Osteoblast (primary cell): ENCODE results near the gene CTSE. TPM values are rescaled to one million over a fixed set of nuclear protein-coding genes. Genes with fewer than 3 reads are reported as not detected.

Source experiments
- DNase-seq: peaks from one replicate; pipeline ENCODE4 v3.0.0; 2011; ENCODE audit warnings: low spot score, mixed read lengths; ENCODE audit not compliant: insufficient read length; ENCODE audit errors: missing footprints
- H2AFZ ChIP-seq: 2 replicates; pipeline ENCODE4 v1.6.0; 2011; ENCODE audit warnings: mild to moderate bottlenecking, low read length
- H3K27ac ChIP-seq: 2 replicates; pipeline ENCODE4 v1.5.1; 2011; ENCODE audit warnings: mild to moderate bottlenecking, low read depth, low read length, moderate library complexity
- H3K27me3 ChIP-seq: 2 replicates; pipeline ENCODE4 v1.6.0; 2012; ENCODE audit warnings: mild to moderate bottlenecking, control low read depth, inconsistent platforms, low read length, moderate library complexity; ENCODE audit not compliant: insufficient read depth
- H3K36me3 ChIP-seq: 2 replicates; pipeline ENCODE4 v1.5.1; 2011; ENCODE audit warnings: mild to moderate bottlenecking, low read length, control low read depth, moderate library complexity; ENCODE audit not compliant: insufficient read depth
- H3K4me1 ChIP-seq: 2 replicates; pipeline ENCODE4 v1.5.1; 2011; ENCODE audit warnings: mild to moderate bottlenecking, low read length, control low read depth, moderate library complexity; ENCODE audit not compliant: insufficient read depth
- H3K4me2 ChIP-seq: 2 replicates; pipeline ENCODE4 v1.6.0; 2011; ENCODE audit warnings: mild to moderate bottlenecking, low read length; ENCODE audit not compliant: insufficient read depth
- H3K4me3 ChIP-seq: fragments of 200-600 bp; sonication (generic); 3 replicates; pipeline ENCODE4 v1.5.1; 2012; ENCODE audit warnings: mild to moderate bottlenecking, low read length, inconsistent platforms; ENCODE audit not compliant: insufficient read depth
- H3K79me2 ChIP-seq: 2 replicates; pipeline ENCODE4 v1.6.0; 2012; ENCODE audit warnings: mild to moderate bottlenecking, low read length, control low read depth, inconsistent platforms; ENCODE audit not compliant: insufficient read depth
- H3K9me3 ChIP-seq: 2 replicates; pipeline ENCODE4 v1.5.1; 2011; ENCODE audit warnings: low read depth, low read length, control low read depth
- H4K20me1 ChIP-seq: 2 replicates; pipeline ENCODE4 v1.6.0; 2012; ENCODE audit warnings: mild to moderate bottlenecking, low read length, control low read depth; ENCODE audit not compliant: insufficient read depth
- total RNA-seq: library from RNA; depleted of rRNA; stranded (reverse); fragments of >200 nt; gene quantifications from 2 replicates; pipeline ENCODE4 v1.2.3, GENCODE V29; 2012
- TF ChIP-seq, protein P1 (sequence below): IDR thresholded peaks from 2 replicates; pipeline ENCODE4 v1.5.1; 2011; ENCODE audit warnings: mild to moderate bottlenecking, low read depth, low read length, moderate library complexity; ENCODE audit errors: extremely low read depth

Gene CTSE
- total RNA-seq, 1 donor = not detected

DNA sequence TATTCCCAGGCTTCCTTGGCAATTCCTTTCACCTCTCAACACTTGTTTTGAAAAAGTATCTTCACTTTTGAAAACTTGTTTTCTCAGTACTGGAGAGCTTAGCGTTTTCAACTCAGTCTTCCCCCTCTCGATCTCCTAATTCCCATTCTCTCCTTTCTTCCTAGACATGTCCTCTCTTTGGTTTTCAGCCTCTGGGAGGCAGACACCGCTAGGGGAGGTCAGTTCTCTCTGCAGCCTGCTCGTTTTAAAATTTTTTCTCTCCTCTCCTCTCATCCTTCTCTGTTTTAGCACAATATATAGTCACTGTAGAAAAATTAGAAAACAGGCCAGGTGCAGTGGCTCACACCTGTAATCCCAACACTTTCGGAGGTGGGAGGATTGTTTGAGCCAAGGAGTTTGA is 16.6 kb upstream of the CTSE start:
- H3K27ac ChIP-seq = no peak overlapping the region
- no peaks in the 10 kb centered on the region for H4K20me1 ChIP-seq
- no peaks in the 10 kb centered on the region for H3K9me3 ChIP-seq
- TF ChIP-seq, protein P1, sequence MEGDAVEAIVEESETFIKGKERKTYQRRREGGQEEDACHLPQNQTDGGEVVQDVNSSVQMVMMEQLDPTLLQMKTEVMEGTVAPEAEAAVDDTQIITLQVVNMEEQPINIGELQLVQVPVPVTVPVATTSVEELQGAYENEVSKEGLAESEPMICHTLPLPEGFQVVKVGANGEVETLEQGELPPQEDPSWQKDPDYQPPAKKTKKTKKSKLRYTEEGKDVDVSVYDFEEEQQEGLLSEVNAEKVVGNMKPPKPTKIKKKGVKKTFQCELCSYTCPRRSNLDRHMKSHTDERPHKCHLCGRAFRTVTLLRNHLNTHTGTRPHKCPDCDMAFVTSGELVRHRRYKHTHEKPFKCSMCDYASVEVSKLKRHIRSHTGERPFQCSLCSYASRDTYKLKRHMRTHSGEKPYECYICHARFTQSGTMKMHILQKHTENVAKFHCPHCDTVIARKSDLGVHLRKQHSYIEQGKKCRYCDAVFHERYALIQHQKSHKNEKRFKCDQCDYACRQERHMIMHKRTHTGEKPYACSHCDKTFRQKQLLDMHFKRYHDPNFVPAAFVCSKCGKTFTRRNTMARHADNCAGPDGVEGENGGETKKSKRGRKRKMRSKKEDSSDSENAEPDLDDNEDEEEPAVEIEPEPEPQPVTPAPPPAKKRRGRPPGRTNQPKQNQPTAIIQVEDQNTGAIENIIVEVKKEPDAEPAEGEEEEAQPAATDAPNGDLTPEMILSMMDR = no peak
- peaks cover 62% of the 10 kb centered on the region for H3K27me3 ChIP-seq
- no peaks in the 10 kb centered on the region for H3K79me2 ChIP-seq
- H2AFZ ChIP-seq = no peak overlapping the region
- H3K4me1 ChIP-seq = no peaks in the 10 kb centered on the region
- DNase-seq = no peak
- no peak overlapping the region for H3K4me3 ChIP-seq
- H3K4me2 ChIP-seq = no peak overlapping the region
- no peaks in the 10 kb centered on the region for H3K36me3 ChIP-seq

- H3K4me1 ChIP-seq = no peaks in the 10 kb centered on the region
These were observed 15.6 kb upstream of the CTSE start for GRCh38 chr1:206039046-206039973.

GRCh38 chr1:206037581-206037980 is 13.9 kb upstream of the CTSE start:
- no peaks in the 10 kb centered on the region for H3K4me1 ChIP-seq
- H3K79me2 ChIP-seq = no peaks in the 10 kb centered on the region
- no peak overlapping the region for H3K4me2 ChIP-seq
- peaks cover 83% of the 10 kb centered on the region for H3K27me3 ChIP-seq
- no peaks in the 10 kb centered on the region for H3K36me3 ChIP-seq
- no peak overlapping the region for H3K4me3 ChIP-seq
- TF ChIP-seq, protein P1 = no peak
- H2AFZ ChIP-seq = no peak overlapping the region
- no peaks in the 10 kb centered on the region for H3K9me3 ChIP-seq
- DNase-seq = no peak
- H3K27ac ChIP-seq = no peak overlapping the region
- H4K20me1 ChIP-seq = no peaks in the 10 kb centered on the region

More at GRCh38 chr1:206039046-206039973, 15.6 kb upstream of the CTSE start:
- Histone ChIP-seq H2AFZ (no peak overlapping the region), H3K27ac (no peak overlapping the region), H3K4me2 (no peak overlapping the region), H3K27me3 (peaks cover 72% of the 10 kb centered on the region), H3K4me3 (no peak overlapping the region), H4K20me1 (no peaks in the 10 kb centered on the region), H3K9me3 (no peaks in the 10 kb centered on the region), H3K79me2 (no peaks in the 10 kb centered on the region), H3K36me3 (no peaks in the 10 kb centered on the region)
- TF ChIP-seq, protein P1 = no peak
- no peak for DNase-seq

DNA sequence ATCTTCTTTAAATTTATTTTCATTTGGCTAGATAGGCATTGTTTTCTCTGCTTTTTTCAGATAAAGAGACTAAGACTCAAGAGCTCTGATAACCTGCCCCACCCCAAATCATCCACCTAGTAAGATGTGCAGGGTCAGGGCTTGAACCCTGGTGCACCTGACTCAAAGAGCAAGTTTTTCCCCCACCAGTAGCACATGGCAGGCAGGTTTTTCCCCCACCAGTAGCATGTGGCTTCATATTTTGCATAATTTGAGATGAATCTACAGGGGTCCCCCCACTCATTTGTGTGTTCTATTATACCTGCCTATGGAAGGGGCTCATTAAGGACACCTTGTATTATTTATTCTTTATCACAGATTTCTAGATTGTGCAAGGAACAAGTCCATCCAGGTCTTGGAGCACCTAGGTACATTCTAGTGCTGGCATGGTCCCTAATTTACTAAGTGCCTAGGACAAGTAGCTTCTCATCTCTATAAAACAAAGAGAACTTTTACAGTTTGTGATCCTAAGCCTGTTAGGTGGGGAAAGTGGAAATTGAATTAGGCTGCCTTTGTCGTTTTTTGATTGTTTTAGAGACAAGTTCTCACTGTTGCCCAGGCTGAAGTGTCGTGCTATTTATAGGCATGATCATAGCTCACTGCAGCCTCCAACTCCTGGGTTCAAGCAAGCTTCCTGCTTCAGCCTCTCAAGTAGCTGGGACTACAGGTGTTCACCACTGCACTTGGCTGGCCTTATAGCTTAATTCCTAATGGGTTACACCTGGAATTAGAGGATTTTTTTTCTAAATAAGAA is 13.2 kb upstream of the CTSE start:
- no peaks in the 10 kb centered on the region for H3K9me3 ChIP-seq
- no peaks in the 10 kb centered on the region for H3K79me2 ChIP-seq
- no peaks in the 10 kb centered on the region for H3K36me3 ChIP-seq
- H3K4me2 ChIP-seq = no peak overlapping the region
- H4K20me1 ChIP-seq = no peaks in the 10 kb centered on the region
- DNase-seq = no peak
- TF ChIP-seq, protein P1 = no peak
- H3K27me3 ChIP-seq = peaks cover 82% of the 10 kb centered on the region
- H3K27ac ChIP-seq = no peak overlapping the region
- no peaks in the 10 kb centered on the region for H3K4me1 ChIP-seq
- no peak overlapping the region for H3K4me3 ChIP-seq
- H2AFZ ChIP-seq = no peak overlapping the region
